Suppressor macrophage treated with lipopolysaccharide for 1 hour (primary cell): Measurements from ENCODE around the gene TRAPPC4.
A peak's percentile ranks its signal among the peaks of the same experiment; 100 is the strongest.
"Not testable (repeated sequence)": the region's sequence is repeated elsewhere in the genome, so short reads cannot be mapped to it uniquely, and the experiment has no call there.

Source experiments
- DNase-seq, 3 donors: peaks; one replicate each; pipeline ENCODE4 v3.0.0-alpha.2; 2020 to 2022

TRAPPC4 gene

GRCh38 chr11:119018074-119018938 lies at the start of gene TRAPPC4, which contains the start of gene RPS25:
Gene TRAPPC4, plus strand, starts transcription at chr11:119018766. Its CDS starts 30 bp downstream, at chr11:119018796.
Gene RPS25, minus strand, starts transcription at chr11:119018343. Its CDS starts 59 bp downstream, at chr11:119018284.
- DNase-seq, result peak; percentile 96 to 97 (median 97)

- not testable (repeated sequence) for DNase-seq
Measured at GRCh38 chr11:118969508-118969907, 49.1 kb upstream of the TRAPPC4 start.

- DNase-seq, result no peak
Measured at GRCh38 chr11:118971646-118972045, 46.9 kb upstream of the TRAPPC4 start, which contains the start of gene FOXR1. Gene FOXR1, plus strand, starts transcription at chr11:118971761. Its CDS starts 171 bp downstream, at chr11:118971932.

- DNase-seq, result no peak
Measured at GRCh38 chr11:118973985-118974384, 44.6 kb upstream of the TRAPPC4 start.

GRCh38 chr11:118975771-118976709 lies 42.5 kb upstream of the TRAPPC4 start:
- DNase-seq, result no peak

GRCh38 chr11:118979434-118979833 lies 39.1 kb upstream of the TRAPPC4 start:
- DNase-seq, result peak in 1 of 3 donors; percentile 6

GRCh38 chr11:118980191-118980881 lies 38.2 kb upstream of the TRAPPC4 start:
- peak; percentile 53 to 72 (median 70) for DNase-seq

GRCh38 chr11:118984337-118984736 lies 34.2 kb upstream of the TRAPPC4 start:
- DNase-seq, result not testable (repeated sequence)

- DNase-seq, result no peak
Measured at GRCh38 chr11:118984825-118985224, 33.7 kb upstream of the TRAPPC4 start.

- DNase-seq, result no peak
Measured at GRCh38 chr11:118988280-118988679, 30.3 kb upstream of the TRAPPC4 start.

GRCh38 chr11:118991486-118992038 lies 27.0 kb upstream of the TRAPPC4 start:
- DNase-seq, result not testable (repeated sequence)

- DNase-seq, result peak; percentile 65 to 78 (median 73)
Measured at GRCh38 chr11:118996926-118997626, 21.5 kb upstream of the TRAPPC4 start.

GRCh38 chr11:118997627-118998387 lies 20.8 kb upstream of the TRAPPC4 start, which contains the start of gene CENATAC:
Gene CENATAC, plus strand, starts transcription at chr11:118998138. Its CDS starts 60 bp downstream, at chr11:118998198.
- peak; percentile 97 to 99 (median 98) for DNase-seq

- no peak for DNase-seq
Measured at GRCh38 chr11:118998388-118998717, 20.2 kb upstream of the TRAPPC4 start.

GRCh38 chr11:118998822-118999221 lies 19.7 kb upstream of the TRAPPC4 start:
- DNase-seq, result peak in 1 of 3 donors; percentile 9

- no peak for DNase-seq
Measured at GRCh38 chr11:119000906-119001305, 17.7 kb upstream of the TRAPPC4 start.

GRCh38 chr11:119006656-119007055 lies 11.9 kb upstream of the TRAPPC4 start:
- peak; percentile 20 to 51 (median 34) for DNase-seq

GRCh38 chr11:119011476-119012053 lies 7.0 kb upstream of the TRAPPC4 start:
- DNase-seq, result no peak

- no peak for DNase-seq
Measured at GRCh38 chr11:119012629-119013170, 5.9 kb upstream of the TRAPPC4 start.
